ENCODE measurements around the gene THBS1.

GRCh38 chr15:39591896-39592315 is 11.0 kb downstream of the THBS1 start:
- TF ChIP-seq CTCF (IDR thresholded peaks at IDR 0.05) (no peak), ZFX (IDR thresholded peaks at IDR 0.05; ENCODE audit: borderline replicate concordance) (no peak)
